HK-2 (cell line): ENCODE data around the gene PTPRM.
A peak's percentile ranks its signal among the peaks of the same experiment; 100 is the strongest.
"Not testable (repeated sequence)": the region's sequence is repeated elsewhere in the genome, so short reads cannot be mapped to it uniquely, and the experiment has no call there.

Source experiments
- DNase-seq: peaks from one replicate; pipeline ENCODE4 v3.0.0-alpha.2; 2018; ENCODE audit not compliant: unreplicated experiment

PTPRM gene

GRCh38 chr18:7945882-7946281 lies 378.8 kb downstream of the PTPRM start:
- peak; percentile 47 for DNase-seq

GRCh38 chr18:7946734-7947377 lies 379.7 kb downstream of the PTPRM start:
- peak; percentile 46 for DNase-seq

- DNase-seq = peak; percentile 38
Measured at GRCh38 chr18:7950380-7951136, 383.4 kb downstream of the PTPRM start.

- DNase-seq = no peak
Measured at GRCh38 chr18:7953095-7953958, 386.2 kb downstream of the PTPRM start.

GRCh38 chr18:7954238-7954637 lies 387.1 kb downstream of the PTPRM start:
- DNase-seq = no peak

- DNase-seq = no peak
Measured at GRCh38 chr18:7955175-7955574, 388.1 kb downstream of the PTPRM start.

- no peak for DNase-seq
Measured at GRCh38 chr18:7957297-7957696, 390.2 kb downstream of the PTPRM start.

- DNase-seq = no peak
Measured at GRCh38 chr18:7958081-7958896, 391.2 kb downstream of the PTPRM start.

GRCh38 chr18:7958897-7959146 lies 391.7 kb downstream of the PTPRM start:
- no peak for DNase-seq

- DNase-seq = not testable (repeated sequence)
Measured at GRCh38 chr18:7966682-7967081, 399.6 kb downstream of the PTPRM start.

GRCh38 chr18:7974200-7974874 lies 407.2 kb downstream of the PTPRM start:
- DNase-seq = no peak

- no peak for DNase-seq
Measured at GRCh38 chr18:7977897-7978296, 410.8 kb downstream of the PTPRM start.

- no peak for DNase-seq
Measured at GRCh38 chr18:7978834-7979233, 411.7 kb downstream of the PTPRM start.

GRCh38 chr18:7979714-7980113 lies 412.6 kb downstream of the PTPRM start:
- no peak for DNase-seq

GRCh38 chr18:7980136-7980535 lies 413.0 kb downstream of the PTPRM start:
- no peak for DNase-seq

- DNase-seq = no peak
Measured at GRCh38 chr18:7980656-7981055, 413.5 kb downstream of the PTPRM start.

- no peak for DNase-seq
Measured at GRCh38 chr18:7982216-7982615, 415.1 kb downstream of the PTPRM start.

GRCh38 chr18:7987284-7987976 lies 420.3 kb downstream of the PTPRM start:
- DNase-seq = no peak

- DNase-seq = no peak
Measured at GRCh38 chr18:7990670-7991069, 423.6 kb downstream of the PTPRM start.

- no peak for DNase-seq
Measured at GRCh38 chr18:8001711-8002301, 434.7 kb downstream of the PTPRM start.
